ENCODE measurements around the gene CLASRP. TPM values are rescaled to one million over a fixed set of nuclear protein-coding genes. Genes with fewer than 3 reads are reported as not detected.
"Not testable (repeated sequence)": the region's sequence is repeated elsewhere in the genome, so short reads cannot be mapped to it uniquely, and the experiment has no call there.

The CLASRP gene
- total RNA-seq, 1 donor from 2014 or later: 33.9 TPM

- ATAC-seq: no peak
- intact Hi-C loops (cut with micrococcal nuclease): no loop called here
These were observed 57.9 kb downstream of the CLASRP start for GRCh38 chr19:45096700-45097099.

GRCh38 chr19:45097450-45097775 lies 58.6 kb downstream of the CLASRP start:
- intact Hi-C loops (cut with micrococcal nuclease): no loop called here
- ATAC-seq (no peak), DNase-seq (no peak)

More at GRCh38 chr19:45096700-45097099, 57.9 kb downstream of the CLASRP start:
- DNase-seq: no peak

GRCh38 chr19:45097776-45098520 lies 59.1 kb downstream of the CLASRP start:
- DNase-seq (no peak), ATAC-seq (peak; percentile 70)
- intact Hi-C loops (cut with micrococcal nuclease): no loop called here

- intact Hi-C loops (cut with micrococcal nuclease): no loop called here
- ATAC-seq: peak; percentile 35
- peak; percentile 49 for DNase-seq
These were observed 59.9 kb downstream of the CLASRP start for GRCh38 chr19:45098521-45099466.

GRCh38 chr19:45099467-45100191 lies 60.8 kb downstream of the CLASRP start:
- ATAC-seq (no peak), DNase-seq (no peak)
- intact Hi-C loops (cut with micrococcal nuclease): no loop called here

- intact Hi-C loops (cut with micrococcal nuclease): no loop called here
- DNase-seq (no peak), ATAC-seq (no peak)
These were observed 61.4 kb downstream of the CLASRP start for GRCh38 chr19:45100201-45100600.

- intact Hi-C loops (cut with micrococcal nuclease): no loop called here
- DNase-seq: no peak
- no peak for ATAC-seq
These were observed 62.0 kb downstream of the CLASRP start for GRCh38 chr19:45100846-45101252.

GRCh38 chr19:45101806-45102205 lies 63.0 kb downstream of the CLASRP start:
- ATAC-seq (no peak), DNase-seq (no peak)
- intact Hi-C loops (cut with micrococcal nuclease): no loop called here

- intact Hi-C loops (cut with micrococcal nuclease): no loop called here
- DNase-seq (no peak), ATAC-seq (no peak)
These were observed 63.6 kb downstream of the CLASRP start for GRCh38 chr19:45102481-45102880.

GRCh38 chr19:45103156-45103507 lies 64.3 kb downstream of the CLASRP start:
- peak; percentile 47 for ATAC-seq
- peak; percentile 45 for DNase-seq
- intact Hi-C loops (cut with micrococcal nuclease): no loop called here

- intact Hi-C loops (cut with micrococcal nuclease): no loop called here
- no peak for DNase-seq
- peak; percentile 52 for ATAC-seq
These were observed 64.9 kb downstream of the CLASRP start for GRCh38 chr19:45103508-45104319.

GRCh38 chr19:45104658-45105349 lies 66.0 kb downstream of the CLASRP start:
- intact Hi-C loops (cut with micrococcal nuclease): no loop called here
- ATAC-seq (no peak), DNase-seq (no peak)

GRCh38 chr19:45106363-45106762 lies 67.5 kb downstream of the CLASRP start:
- intact Hi-C loops (cut with micrococcal nuclease); ATAC-seq; DNase-seq: not testable (repeated sequence)

- ATAC-seq (no peak), DNase-seq (no peak)
- intact Hi-C loops (cut with micrococcal nuclease): no loop called here
These were observed 68.8 kb downstream of the CLASRP start for GRCh38 chr19:45107621-45108150.

GRCh38 chr19:45110851-45111266 lies 72.0 kb downstream of the CLASRP start:
- no peak for DNase-seq
- ATAC-seq: peak; percentile 38

GRCh38 chr19:45112111-45112827 lies 73.4 kb downstream of the CLASRP start:
- no peak for ATAC-seq
- intact Hi-C loops (cut with micrococcal nuclease): no loop called here
- no peak for DNase-seq

More at GRCh38 chr19:45110851-45111266, 72.0 kb downstream of the CLASRP start:
- intact Hi-C loops (cut with micrococcal nuclease): no loop called here

GRCh38 chr19:45113628-45114027 lies 74.8 kb downstream of the CLASRP start:
- no peak for DNase-seq
- no peak for ATAC-seq
- intact Hi-C loops (cut with micrococcal nuclease): no loop called here

Measured in left ventricle myocardium superior (tissue), 1 donor.